NB4 (cell line): ENCODE results near the gene ADGRA3.

ENCODE experiments used
- DNase-seq: peaks from one replicate; pipeline ENCODE4 v3.0.0; 2010; ENCODE audit warnings: low read depth
- H3K4me3 ChIP-seq: one replicate; pipeline ENCODE4 v1.5.1; 2011; ENCODE audit warnings: mild to moderate bottlenecking, low read depth, low read length, moderate library complexity
- CTCF ChIP-seq: IDR thresholded peaks from one replicate; pipeline ENCODE4 v1.5.1; 2012; ENCODE audit warnings: low read depth, low read length
- MAX ChIP-seq: IDR thresholded peaks from 2 replicates; pipeline ENCODE4 v1.6.1; 2011; ENCODE audit warnings: low read depth, low read length
- MYC ChIP-seq: IDR thresholded peaks from 2 replicates; pipeline ENCODE4 v1.6.1; 2011; ENCODE audit warnings: low read depth, low read length
- POLR2A ChIP-seq: IDR thresholded peaks from 2 replicates; pipeline ENCODE4 v1.6.1; 2011; ENCODE audit warnings: mild to moderate bottlenecking; ENCODE audit not compliant: insufficient read length; ENCODE audit errors: extremely low read depth

Gene ADGRA3

DNA sequence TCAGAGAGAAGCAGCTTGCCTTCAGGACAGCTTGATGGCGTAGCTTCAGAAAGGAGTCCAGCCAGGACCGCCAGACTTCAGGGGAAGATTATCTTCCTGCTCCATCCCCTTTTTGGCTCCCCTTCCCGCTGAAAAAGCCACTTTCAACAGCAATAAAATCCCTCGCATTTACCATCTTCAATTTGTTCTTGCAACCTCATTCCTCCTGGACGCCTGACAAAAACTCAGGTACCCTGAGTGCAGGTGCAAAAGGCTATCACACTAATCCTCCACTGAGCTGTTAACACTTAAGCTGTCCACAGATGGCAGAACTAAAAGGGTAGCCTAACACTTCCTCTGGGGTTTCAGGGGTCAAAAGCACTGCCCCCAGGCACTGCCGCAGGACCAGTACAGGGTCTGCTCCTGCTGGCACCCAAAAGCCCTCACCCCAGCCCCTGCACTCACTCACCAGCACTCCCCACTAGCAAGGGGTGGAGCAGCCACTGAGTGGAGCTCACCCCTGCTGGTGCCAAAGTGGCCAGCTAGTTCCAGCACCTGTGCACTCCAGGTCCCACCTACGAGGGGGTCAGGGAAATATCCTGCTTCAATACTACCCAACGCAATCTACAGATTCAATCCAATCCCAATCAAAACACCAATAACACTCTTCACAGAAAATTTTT, 145.8 kb downstream of the ADGRA3 start:
- no peak overlapping the region for H3K4me3 ChIP-seq
- no peak for TF ChIP-seq MAX
- TF ChIP-seq CTCF, result no peak
- TF ChIP-seq MYC, result no peak
- TF ChIP-seq POLR2A, result no peak
- no peak for DNase-seq

GRCh38 chr4:22363787-22364186, 152.1 kb downstream of the ADGRA3 start:
- no peak for DNase-seq
- no peak overlapping the region for H3K4me3 ChIP-seq
- TF ChIP-seq MAX (no peak), POLR2A (no peak), MYC (no peak), CTCF (no peak)

- no peak for TF ChIP-seq MYC
- no peak for TF ChIP-seq MAX
- TF ChIP-seq CTCF, result no peak
- no peak for TF ChIP-seq POLR2A
- no peak overlapping the region for H3K4me3 ChIP-seq
- DNase-seq, result no peak
Measured at GRCh38 chr4:22363036-22363435, 152.8 kb downstream of the ADGRA3 start.

DNA sequence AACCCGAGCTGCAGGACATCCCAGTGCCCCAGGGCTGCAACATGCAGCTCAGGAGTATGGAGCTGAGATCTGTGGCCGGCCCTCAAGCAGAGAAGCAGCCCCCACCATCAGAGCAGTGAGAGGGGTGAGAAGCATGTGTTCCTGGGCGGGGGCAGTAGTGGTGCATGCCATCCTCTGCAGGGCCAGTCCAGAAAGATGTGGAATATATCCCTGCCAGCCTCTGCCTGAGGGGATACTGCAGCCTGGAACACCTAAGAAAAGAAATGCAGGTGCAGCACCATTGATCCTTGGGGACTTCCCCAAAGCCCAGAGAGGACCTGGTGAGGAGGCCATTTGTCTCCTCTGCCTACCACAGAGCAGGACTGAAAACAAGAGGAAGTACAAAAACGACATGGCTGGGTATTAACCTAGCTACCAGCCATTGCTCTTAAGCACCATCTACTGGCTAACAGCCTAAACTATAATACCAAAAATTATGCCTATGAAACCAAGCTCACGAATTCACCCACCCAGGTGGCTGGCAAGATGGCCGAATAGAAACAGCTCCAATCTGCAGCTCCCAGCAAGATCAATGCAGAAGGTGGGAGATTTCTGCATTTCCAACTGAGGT, 158.8 kb downstream of the ADGRA3 start:
- no peak overlapping the region for H3K4me3 ChIP-seq
- DNase-seq, result peak; percentile 62
- TF ChIP-seq POLR2A (no peak), CTCF (peak; percentile 43), MAX (no peak)

DNA sequence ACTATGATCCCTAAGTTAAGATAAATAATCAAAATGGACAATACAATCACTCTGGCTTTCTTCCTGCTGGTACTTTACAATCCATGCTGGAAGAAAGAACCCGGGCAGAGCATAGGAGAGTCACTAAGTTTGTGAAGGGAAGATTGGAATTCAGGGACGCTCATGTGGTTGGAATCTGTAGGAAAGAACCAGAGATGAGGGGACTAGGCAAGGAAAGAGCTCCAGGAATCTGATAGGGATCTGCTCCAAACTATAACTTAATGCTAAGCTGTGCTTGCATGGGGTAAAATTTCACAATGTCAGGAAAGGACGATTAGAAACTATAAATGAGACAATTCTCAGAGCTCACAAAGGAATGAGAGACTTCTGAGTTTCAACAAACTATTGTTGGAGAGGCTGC, 167.5 kb downstream of the ADGRA3 start:
- TF ChIP-seq MAX (no peak), CTCF (no peak), POLR2A (no peak), MYC (no peak)
- no peak overlapping the region for H3K4me3 ChIP-seq
- DNase-seq, result no peak

DNA sequence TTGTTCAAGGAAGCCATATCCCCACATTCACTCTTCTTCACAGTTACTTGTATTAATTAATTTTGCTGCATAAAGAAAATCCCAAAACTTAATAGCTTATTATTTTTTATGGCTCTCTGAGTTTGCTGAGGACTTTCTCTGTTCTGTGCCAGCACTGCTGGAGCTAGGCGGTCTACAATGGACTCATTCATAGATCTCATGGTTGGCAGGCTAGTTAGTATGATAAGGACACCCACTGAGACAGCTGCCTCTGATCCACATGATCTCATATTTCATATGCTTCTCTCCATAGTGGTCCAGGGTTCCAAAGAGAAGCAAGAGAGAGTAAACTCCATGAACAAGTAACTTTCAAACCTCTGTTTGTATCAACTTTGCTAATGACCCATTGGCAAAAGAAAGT, 170.2 kb downstream of the ADGRA3 start:
- no peak for DNase-seq
- H3K4me3 ChIP-seq, result no peak overlapping the region
- TF ChIP-seq CTCF (no peak), MAX (no peak), POLR2A (no peak), MYC (no peak)
